WERI-Rb-1 (cell line): ENCODE results near the gene CAMTA1.

ENCODE experiments used
- DNase-seq: peaks from one replicate; pipeline ENCODE4 v3.0.0-alpha.2; 2020
- H3K27ac ChIP-seq: fragments of 250-450 bp; sonication (Bioruptor Pico); 2 replicates; pipeline ENCODE4 v1.5.1; 2020; ENCODE audit warnings: mild to moderate bottlenecking, moderate library complexity
- H3K27me3 ChIP-seq: fragments of 250-450 bp; sonication (Bioruptor Pico); 2 replicates; pipeline ENCODE4 v1.5.1; 2021; ENCODE audit warnings: mild to moderate bottlenecking, low read depth, moderate library complexity; ENCODE audit not compliant: insufficient read depth, severe bottlenecking
- H3K36me3 ChIP-seq: fragments of 250-450 bp; sonication (Bioruptor Pico); 2 replicates; pipeline ENCODE4 v1.5.1; 2020; ENCODE audit warnings: mild to moderate bottlenecking, moderate library complexity
- H3K4me3 ChIP-seq: 2 replicates; pipeline ENCODE4 v1.5.1; 2011; ENCODE audit warnings: low read depth, mild to moderate bottlenecking, control low read depth, low read length
- H3K9me3 ChIP-seq: fragments of 250-450 bp; sonication (Bioruptor Pico); 2 replicates; pipeline ENCODE4 v1.5.1; 2021; ENCODE audit warnings: mild to moderate bottlenecking, moderate library complexity; ENCODE audit not compliant: severe bottlenecking
- CTCF ChIP-seq: IDR thresholded peaks from 2 replicates; pipeline ENCODE4 v1.5.1; 2011; ENCODE audit warnings: low read depth, mild to moderate bottlenecking, control low read depth, inconsistent platforms, low read length

CAMTA1 gene

DNA sequence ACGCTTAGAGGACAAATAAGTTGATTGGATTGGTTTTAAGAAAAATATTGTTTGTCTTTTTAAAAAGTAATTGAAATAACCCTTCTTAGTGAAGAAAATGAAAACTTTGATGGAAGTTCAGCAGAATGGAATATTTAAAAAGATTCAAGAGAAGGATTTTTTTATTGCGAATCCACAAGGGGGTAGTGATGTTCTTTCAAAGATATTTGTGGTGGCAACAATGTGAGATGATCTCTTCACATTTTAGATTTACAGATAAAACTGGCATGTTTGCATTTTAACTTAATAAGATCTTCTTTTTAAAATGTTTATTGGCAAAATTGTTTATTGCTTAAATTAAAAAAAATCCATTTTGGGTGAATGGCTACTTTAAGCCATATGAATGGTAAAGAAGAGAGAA is 8.9 kb downstream of the CAMTA1 start:
- 0 out of 2 replicates have a peak, but pooled peaks have one; percentile 6 for TF ChIP-seq CTCF
- no peak overlapping the region for H3K27ac ChIP-seq
- no peaks in the 10 kb centered on the region for H3K9me3 ChIP-seq
- no peak for DNase-seq
- H3K27me3 ChIP-seq = no peaks in the 10 kb centered on the region
- no peak overlapping the region for H3K4me3 ChIP-seq
- H3K36me3 ChIP-seq = peaks cover 14% of the 10 kb centered on the region

DNA sequence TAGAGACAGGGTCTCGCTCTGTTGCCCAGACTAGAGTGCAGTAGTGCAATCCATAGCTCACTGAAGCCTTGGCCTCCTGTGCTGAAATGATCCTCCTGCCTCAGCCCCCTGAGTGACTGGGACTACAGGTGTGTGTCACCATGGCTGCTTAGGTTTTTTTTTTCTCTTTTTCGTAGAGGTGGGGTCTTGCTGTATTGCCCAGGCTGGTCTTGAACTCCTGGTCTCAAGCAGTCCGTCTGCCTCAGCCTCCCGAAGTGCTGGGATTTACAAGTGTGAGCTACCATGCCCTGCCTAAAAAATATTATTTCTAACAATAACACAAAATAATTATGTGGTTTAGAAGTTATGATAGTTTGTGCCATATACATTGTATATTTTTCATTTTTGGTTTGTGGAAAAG is 9.9 kb downstream of the CAMTA1 start:
- Histone ChIP-seq H3K9me3 (no peaks in the 10 kb centered on the region), H3K27ac (no peak overlapping the region), H3K4me3 (no peak overlapping the region), H3K36me3 (peaks cover 15% of the 10 kb centered on the region), H3K27me3 (no peaks in the 10 kb centered on the region)
- TF ChIP-seq CTCF = no peak
- no peak for DNase-seq

DNA sequence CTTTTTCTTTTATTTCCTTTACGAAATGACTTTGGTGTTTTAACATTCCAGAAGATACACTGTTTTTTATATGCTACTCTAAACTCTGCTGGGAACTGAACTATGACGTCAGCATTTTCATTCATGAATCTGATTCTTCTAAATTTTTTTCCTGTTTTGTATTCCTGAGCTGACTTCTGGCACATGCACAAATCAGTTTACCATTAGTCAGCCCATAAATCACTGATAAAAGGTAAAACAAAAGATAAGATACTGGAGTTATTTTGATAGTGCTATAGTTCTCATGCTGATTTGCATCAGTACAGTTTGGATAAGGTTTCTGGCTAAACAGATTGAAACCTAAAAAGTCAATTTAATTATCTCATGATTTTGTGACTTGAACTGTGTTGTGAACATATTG is 10.4 kb downstream of the CAMTA1 start:
- Histone ChIP-seq H3K36me3 (peaks cover 16% of the 10 kb centered on the region), H3K27me3 (no peaks in the 10 kb centered on the region), H3K9me3 (no peaks in the 10 kb centered on the region), H3K4me3 (no peak overlapping the region), H3K27ac (no peak overlapping the region)
- no peak for TF ChIP-seq CTCF
- no peak for DNase-seq

DNA sequence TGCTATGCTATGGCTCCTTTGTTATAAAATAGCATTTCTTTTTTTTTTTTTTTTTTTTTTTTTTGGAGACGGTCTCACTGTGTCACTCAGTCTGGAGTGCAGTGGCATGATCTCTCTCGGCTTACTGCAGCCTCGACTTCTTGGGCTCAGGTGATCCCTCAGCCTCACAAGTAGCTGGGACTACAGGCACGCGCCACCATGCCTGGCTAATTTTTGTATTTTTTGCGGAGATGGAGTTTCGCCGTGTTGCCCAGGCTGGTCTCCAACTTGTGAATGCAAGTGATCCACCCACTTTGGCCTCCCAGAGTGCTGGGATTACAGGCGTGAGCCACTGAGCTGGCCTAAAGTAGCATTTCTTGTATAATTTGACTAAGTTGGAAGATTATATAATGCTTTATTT is 10.8 kb downstream of the CAMTA1 start:
- no peak overlapping the region for H3K27ac ChIP-seq
- H3K4me3 ChIP-seq = no peak overlapping the region
- DNase-seq = no peak
- H3K9me3 ChIP-seq = no peaks in the 10 kb centered on the region
- TF ChIP-seq CTCF = no peak
- peaks cover 16% of the 10 kb centered on the region for H3K36me3 ChIP-seq
- no peaks in the 10 kb centered on the region for H3K27me3 ChIP-seq

- H3K36me3 ChIP-seq = peaks cover 12% of the 10 kb centered on the region
- H3K27me3 ChIP-seq = no peaks in the 10 kb centered on the region
- no peak for TF ChIP-seq CTCF
- H3K4me3 ChIP-seq = no peak overlapping the region
- H3K9me3 ChIP-seq = no peaks in the 10 kb centered on the region
- H3K27ac ChIP-seq = no peak overlapping the region
- DNase-seq = no peak
Observed at GRCh38 chr1:6799499-6799898, 14.2 kb downstream of the CAMTA1 start.

DNA sequence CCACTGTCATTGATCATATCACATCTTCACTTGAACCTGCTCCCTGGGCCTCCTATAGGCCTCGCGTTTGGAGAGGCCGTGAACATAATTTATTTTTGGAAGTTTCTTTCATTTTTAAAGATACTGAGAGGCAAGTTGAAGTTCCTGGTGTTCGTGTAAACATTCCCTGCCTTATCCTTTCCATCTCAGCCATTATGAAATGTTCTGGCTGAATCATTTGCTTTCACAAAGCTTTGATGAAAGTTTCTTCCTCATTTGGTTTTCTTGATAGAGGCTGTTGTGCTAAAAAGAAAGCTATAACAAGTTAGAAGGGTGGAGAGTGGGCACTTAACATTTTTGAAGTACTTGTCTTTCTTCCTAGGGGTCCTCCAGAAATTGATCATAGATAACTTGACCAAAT is 15.5 kb downstream of the CAMTA1 start:
- TF ChIP-seq CTCF = no peak
- H3K36me3 ChIP-seq = peaks cover 7% of the 10 kb centered on the region
- H3K27ac ChIP-seq = no peak overlapping the region
- no peak overlapping the region for H3K4me3 ChIP-seq
- H3K9me3 ChIP-seq = no peaks in the 10 kb centered on the region
- no peak for DNase-seq
- no peaks in the 10 kb centered on the region for H3K27me3 ChIP-seq
